ENCODE data around the gene HCK. TPM values are rescaled to one million over a fixed set of nuclear protein-coding genes. Genes with fewer than 3 reads are reported as not detected.

The HCK gene
- total and polyA plus RNA-seq, 9 of the 15 experiments (the other 6 are each of a cell fraction or from before 2014, with no cell fraction given), result 0.09 to 0.51 (median 0.27) TPM; not detected in 6

DNA sequence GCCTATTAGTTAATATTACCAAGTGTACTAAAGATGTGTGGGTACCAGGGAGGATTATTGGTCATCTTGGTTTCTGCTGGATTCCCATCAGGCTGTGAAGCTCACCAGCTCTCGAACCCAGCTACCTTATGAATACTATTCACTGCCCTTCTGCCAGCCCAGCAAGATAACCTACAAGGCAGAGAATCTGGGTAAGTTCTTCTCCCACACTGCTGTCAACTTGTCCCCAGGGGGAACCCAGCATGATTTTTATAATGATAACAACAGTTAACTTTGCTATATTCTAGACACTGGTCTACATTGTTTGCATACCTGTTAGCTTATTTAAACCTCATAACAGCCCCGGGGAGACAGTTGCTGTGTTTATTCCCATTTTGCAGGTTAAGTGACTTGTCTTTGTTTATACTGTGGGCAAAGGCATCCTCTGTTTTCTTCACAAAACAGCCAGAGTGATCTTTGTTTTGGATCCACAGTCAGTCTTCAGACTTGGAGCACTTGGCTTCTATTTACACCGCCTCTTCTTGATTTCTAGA is 84.0 kb downstream of the HCK start (continued):
- TF ChIP-seq, protein P1, sequence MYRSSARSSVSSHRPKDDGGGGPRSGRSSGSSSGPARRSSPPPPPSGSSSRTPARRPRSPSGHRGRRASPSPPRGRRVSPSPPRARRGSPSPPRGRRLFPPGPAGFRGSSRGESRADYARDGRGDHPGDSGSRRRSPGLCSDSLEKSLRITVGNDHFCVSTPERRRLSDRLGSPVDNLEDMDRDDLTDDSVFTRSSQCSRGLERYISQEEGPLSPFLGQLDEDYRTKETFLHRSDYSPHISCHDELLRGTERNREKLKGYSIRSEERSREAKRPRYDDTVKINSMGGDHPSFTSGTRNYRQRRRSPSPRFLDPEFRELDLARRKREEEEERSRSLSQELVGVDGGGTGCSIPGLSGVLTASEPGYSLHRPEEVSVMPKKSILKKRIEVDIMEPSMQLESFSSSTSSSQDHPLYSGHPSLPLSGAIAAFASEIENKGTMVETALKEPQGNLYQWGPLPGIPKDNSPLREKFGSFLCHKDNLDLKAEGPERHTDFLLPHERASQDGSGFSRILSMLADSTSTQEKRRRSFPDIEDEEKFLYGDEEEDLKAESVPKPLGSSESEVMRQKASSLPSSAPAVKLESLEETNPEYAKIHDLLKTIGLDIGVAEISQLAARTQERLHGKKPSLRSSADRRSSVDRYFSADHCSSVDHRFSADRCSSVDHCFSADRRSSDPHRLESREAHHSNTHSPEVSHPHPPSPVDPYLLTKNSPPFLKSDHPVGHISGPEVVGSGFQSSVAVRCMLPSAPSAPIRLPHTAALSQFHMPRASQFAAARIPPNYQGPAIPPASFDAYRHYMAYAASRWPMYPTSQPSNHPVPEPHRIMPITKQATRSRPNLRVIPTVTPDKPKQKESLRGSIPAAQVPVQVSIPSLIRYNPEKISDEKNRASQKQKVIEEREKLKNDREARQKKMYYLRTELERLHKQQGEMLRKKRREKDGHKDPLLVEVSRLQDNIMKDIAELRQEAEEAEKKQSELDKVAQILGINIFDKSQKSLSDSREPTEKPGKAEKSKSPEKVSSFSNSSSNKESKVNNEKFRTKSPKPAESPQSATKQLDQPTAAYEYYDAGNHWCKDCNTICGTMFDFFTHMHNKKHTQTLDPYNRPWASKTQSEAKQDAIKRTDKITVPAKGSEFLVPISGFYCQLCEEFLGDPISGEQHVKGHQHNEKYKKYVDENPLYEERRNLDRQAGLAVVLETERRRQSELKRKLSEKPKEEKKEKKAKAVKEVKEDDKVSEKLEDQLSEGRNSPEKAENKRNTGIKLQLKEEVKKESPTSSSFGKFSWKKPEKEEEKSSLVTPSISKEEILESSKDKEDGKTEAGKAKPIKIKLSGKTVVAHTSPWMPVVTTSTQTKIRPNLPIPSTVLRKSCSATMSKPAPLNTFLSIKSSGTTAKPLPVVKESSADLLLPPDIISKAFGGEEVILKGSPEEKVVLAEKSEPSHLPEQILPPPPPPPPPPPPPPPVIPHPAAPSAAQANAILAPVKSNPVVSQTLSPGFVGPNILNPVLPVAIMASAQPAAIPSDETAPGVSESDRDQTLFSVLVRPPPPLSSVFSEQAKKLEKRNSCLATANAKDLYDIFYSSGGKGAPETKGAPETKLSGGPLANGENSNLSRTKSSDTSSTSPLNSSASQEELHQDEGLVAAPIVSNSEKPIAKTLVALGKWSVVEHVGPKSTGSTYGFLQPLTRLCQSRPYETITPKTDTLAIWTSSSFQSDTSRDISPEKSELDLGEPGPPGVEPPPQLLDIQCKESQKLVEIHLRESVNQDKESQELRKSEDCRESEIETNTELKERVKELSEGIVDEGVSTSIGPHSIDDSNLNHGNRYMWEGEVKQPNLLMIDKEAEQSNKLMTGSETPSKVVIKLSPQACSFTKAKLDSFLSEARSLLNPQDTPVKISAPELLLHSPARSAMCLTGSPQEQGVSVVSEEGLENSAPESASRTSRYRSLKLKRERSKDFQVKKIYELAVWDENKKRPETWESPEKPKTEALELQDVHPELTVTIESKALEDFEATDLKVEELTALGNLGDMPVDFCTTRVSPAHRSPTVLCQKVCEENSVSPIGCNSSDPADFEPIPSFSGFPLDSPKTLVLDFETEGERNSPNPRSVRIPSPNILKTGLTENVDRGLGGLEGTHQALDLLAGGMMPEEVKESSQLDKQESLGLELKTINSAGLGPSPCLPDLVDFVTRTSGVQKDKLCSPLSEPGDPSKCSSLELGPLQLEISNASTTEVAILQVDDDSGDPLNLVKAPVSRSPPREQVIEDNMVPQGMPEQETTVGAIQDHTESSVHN (IDR thresholded peaks at IDR 0.05; ENCODE audit: borderline replicate concordance in 1 of 2, low read depth in 1 of 2), result no peak
- TF ChIP-seq NFIC (IDR thresholded peaks at IDR 0.05), result no peak
- TF ChIP-seq, protein P2, sequence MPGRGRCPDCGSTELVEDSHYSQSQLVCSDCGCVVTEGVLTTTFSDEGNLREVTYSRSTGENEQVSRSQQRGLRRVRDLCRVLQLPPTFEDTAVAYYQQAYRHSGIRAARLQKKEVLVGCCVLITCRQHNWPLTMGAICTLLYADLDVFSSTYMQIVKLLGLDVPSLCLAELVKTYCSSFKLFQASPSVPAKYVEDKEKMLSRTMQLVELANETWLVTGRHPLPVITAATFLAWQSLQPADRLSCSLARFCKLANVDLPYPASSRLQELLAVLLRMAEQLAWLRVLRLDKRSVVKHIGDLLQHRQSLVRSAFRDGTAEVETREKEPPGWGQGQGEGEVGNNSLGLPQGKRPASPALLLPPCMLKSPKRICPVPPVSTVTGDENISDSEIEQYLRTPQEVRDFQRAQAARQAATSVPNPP (IDR thresholded peaks at IDR 0.05; ENCODE audit: borderline replicate concordance, insufficient read depth, insufficient read length), result no peak
- TF ChIP-seq, protein P3, sequence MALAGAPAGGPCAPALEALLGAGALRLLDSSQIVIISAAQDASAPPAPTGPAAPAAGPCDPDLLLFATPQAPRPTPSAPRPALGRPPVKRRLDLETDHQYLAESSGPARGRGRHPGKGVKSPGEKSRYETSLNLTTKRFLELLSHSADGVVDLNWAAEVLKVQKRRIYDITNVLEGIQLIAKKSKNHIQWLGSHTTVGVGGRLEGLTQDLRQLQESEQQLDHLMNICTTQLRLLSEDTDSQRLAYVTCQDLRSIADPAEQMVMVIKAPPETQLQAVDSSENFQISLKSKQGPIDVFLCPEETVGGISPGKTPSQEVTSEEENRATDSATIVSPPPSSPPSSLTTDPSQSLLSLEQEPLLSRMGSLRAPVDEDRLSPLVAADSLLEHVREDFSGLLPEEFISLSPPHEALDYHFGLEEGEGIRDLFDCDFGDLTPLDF (CRISPR knock-in tag; IDR thresholded peaks at IDR 0.05), result no peak
- TF ChIP-seq, protein P4, sequence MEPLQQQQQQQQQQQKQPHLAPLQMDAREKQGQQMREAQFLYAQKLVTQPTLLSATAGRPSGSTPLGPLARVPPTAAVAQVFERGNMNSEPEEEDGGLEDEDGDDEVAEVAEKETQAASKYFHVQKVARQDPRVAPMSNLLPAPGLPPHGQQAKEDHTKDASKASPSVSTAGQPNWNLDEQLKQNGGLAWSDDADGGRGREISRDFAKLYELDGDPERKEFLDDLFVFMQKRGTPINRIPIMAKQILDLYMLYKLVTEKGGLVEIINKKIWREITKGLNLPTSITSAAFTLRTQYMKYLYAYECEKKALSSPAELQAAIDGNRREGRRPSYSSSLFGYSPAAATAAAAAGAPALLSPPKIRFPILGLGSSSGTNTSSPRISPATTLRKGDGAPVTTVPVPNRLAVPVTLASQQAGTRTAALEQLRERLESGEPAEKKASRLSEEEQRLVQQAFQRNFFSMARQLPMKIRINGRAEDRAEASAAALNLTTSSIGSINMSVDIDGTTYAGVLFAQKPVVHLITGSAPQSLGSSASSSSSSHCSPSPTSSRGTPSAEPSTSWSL (CRISPR knock-in tag; IDR thresholded peaks at IDR 0.05; ENCODE audit: borderline replicate concordance), result no peak

Measured in K562 (cell line).